Activated T-helper 17 cell treated with anti-CD3 and anti-CD28 coated beads, Interleukin-2, amount 50 U/mL, for 72 hours (primary cell): ENCODE results near the gene TMEM121. TPM values are rescaled to one million over a fixed set of nuclear protein-coding genes. Genes with fewer than 3 reads are reported as not detected.

Experiments
- ATAC-seq: fragments of 150-1000 bp; cut with Tn5 transposase; replicated peaks from 2 replicates; pipeline ENCODE4 v1.10.0; 2021; ENCODE audit warnings: mild to moderate bottlenecking, moderate library complexity
- H3K27ac Mint-ChIP-seq: one replicate; pipeline ENCODE4 v1.8.0; 2022; ENCODE audit warnings: mixed read lengths
- H3K27me3 Mint-ChIP-seq: one replicate; pipeline ENCODE4 v1.8.0; 2022; ENCODE audit warnings: mixed read lengths
- H3K36me3 Mint-ChIP-seq: one replicate; pipeline ENCODE4 v1.8.0; 2022; ENCODE audit warnings: low read depth, mild to moderate bottlenecking, mixed read lengths
- H3K4me1 Mint-ChIP-seq: one replicate; pipeline ENCODE4 v1.8.0; 2022; ENCODE audit warnings: mixed read lengths
- H3K4me3 Mint-ChIP-seq: one replicate; pipeline ENCODE4 v1.8.0; 2022; ENCODE audit warnings: mild to moderate bottlenecking, mixed read lengths
- H3K9me3 Mint-ChIP-seq: one replicate; pipeline ENCODE4 v1.8.0; 2022; ENCODE audit warnings: mixed read lengths
- total RNA-seq, 2 donors: library from RNA; stranded (reverse); gene quantifications; one replicate each; pipeline ENCODE4 v1.2.3, GENCODE V29; 2022

Gene TMEM121
- total RNA-seq, 2 donors from 2014 or later: 2.5 to 12.3 TPM

DNA sequence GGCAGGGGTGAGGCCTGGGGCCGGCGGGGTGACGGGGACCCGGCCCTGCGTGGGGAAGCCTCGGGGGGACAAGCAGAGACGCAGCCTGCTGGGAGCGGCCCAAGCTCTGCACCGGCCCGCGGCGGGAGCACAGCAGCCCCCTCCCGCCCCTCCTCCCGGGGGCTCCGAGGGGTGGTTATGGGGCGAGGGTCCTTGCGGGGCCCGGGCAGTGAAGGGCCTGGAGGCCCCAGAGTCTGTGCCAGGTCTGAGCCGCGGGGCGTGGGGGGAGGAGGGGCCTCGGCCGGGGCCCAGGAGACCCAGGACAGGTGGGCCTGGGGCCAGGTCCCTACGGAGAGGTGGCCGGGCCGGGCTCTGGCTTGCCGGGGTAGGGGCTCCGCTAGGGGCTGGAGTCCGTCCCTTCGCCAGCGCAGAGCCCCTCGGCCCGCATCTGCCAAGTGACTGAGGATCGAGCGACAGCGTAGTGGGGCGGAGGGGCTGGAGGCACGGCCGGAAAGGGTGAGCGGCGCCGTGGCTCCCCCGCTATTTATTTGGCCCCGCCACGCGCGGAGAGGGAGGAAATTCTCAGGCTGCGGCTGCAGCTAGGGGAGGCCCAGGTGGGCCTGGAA lies 495 bp downstream of the TMEM121 start:
- Mint-ChIP-seq H3K4me3 (peak overlapping the region; percentile 73), H3K4me1 (no peaks in the 10 kb centered on the region), H3K27ac (peak overlapping the region; percentile 78), H3K9me3 (no peaks in the 10 kb centered on the region), H3K27me3 (no peaks in the 10 kb centered on the region), H3K36me3 (peaks cover 6% of the 10 kb centered on the region)
- no peak for ATAC-seq

DNA sequence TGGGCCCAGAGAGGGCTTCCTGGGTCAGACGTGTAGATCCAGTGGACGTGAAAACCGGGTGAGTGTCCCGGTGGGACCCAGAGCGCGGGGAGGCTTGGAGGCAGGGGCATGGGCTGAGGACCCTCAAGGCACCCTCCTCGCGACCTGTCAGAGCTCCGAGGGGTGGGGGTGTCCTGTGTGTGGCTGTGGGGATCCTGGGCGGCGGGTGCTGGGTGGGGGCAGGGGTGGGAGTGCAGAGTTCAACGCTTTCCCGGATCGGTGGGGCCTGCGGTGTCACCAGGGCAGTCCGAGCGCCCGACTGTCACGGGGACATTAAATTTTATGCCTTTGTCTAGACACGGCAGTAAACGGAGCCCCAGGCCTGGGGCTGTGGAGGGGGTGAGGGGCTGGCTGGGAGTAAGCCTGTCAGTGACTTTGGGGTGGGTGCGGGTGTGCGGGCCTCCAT lies 1.0 kb downstream of the TMEM121 start:
- H3K4me1 Mint-ChIP-seq: no peaks in the 10 kb centered on the region
- peak overlapping the region; percentile 78 for H3K27ac Mint-ChIP-seq
- peak overlapping the region; percentile 73 for H3K4me3 Mint-ChIP-seq
- no peaks in the 10 kb centered on the region for H3K27me3 Mint-ChIP-seq
- ATAC-seq: no peak
- peaks cover 6% of the 10 kb centered on the region for H3K36me3 Mint-ChIP-seq
- H3K9me3 Mint-ChIP-seq: no peaks in the 10 kb centered on the region

DNA sequence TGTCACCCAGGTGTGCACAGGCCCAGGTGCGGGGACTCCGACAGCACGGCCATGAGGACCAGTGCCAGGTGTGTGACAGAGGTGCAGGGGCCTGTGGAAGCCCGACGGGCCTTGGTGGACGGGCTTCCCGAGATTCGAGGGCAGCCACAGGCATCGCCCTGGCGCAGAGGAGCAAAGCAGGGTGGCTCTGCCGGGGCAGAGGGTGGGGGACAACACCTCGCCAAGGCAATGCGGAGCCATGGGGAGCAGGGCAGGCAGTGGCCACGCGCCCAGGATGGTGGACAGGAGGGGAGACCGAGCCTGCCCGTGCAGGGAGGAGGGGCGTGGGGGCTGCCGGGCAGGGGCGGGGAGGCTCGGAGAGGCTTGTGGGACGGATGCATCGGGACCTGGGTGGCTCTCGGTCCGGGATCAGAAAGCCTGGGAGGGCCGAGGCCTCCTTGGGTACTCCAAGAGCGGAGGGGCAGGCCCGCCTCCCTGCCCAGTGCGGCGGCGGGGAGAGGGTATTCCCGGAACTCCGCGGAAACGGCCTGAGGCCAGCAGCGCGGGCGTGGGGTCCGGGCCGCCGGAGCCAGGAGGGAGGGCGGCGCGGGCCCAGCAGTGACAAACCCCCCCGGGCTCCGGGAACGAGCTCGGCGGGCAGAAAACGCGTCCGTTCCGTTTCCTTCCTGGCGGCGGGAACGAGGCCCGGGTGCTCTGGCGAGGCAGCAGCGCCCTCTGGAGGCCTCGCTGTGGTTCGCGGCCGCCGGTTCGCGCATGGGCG lies 1.6 kb downstream of the TMEM121 start:
- H3K36me3 Mint-ChIP-seq: peaks cover 6% of the 10 kb centered on the region
- no peaks in the 10 kb centered on the region for H3K27me3 Mint-ChIP-seq
- no peaks in the 10 kb centered on the region for H3K9me3 Mint-ChIP-seq
- peak overlapping the region; percentile 78 for H3K27ac Mint-ChIP-seq
- H3K4me1 Mint-ChIP-seq: no peaks in the 10 kb centered on the region
- peak overlapping the region; percentile 73 for H3K4me3 Mint-ChIP-seq
- ATAC-seq: peak; percentile 79

DNA sequence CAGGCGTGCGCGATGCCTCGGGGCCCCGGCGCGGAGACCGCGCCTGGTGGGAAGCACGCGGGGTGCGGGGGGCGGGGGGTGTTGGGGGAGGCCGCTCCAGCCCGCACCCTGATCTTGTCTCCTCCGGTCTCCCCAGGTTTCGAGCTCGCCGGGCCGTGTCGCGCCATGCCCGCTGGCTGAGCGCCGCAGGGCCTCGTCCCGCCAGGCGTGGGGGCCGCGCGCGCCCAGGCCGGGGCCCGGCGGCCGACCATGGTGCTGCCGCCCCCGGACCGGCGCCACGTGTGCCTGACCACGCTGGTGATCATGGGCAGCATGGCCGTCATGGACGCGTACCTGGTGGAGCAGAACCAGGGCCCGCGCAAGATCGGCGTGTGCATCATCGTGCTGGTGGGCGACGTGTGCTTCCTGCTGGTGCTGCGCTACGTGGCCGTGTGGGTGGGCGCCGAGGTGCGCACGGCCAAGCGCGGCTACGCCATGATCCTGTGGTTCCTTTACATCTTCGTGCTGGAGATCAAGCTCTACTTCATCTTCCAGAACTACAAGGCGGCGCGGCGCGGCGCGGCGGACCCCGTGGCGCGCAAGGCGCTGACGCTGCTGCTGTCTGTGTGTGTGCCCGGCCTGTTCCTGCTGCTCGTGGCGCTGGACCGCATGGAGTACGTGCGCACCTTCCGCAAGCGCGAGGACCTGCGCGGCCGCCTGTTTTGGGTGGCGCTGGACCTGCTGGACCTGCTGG lies 2.4 kb downstream of the TMEM121 start:
- H3K27me3 Mint-ChIP-seq: no peaks in the 10 kb centered on the region
- no peaks in the 10 kb centered on the region for H3K4me1 Mint-ChIP-seq
- peak overlapping the region; percentile 74 for H3K4me3 Mint-ChIP-seq
- H3K36me3 Mint-ChIP-seq: peaks cover 6% of the 10 kb centered on the region
- no peaks in the 10 kb centered on the region for H3K9me3 Mint-ChIP-seq
- ATAC-seq: peak; percentile 42
- no peak overlapping the region for H3K27ac Mint-ChIP-seq

DNA sequence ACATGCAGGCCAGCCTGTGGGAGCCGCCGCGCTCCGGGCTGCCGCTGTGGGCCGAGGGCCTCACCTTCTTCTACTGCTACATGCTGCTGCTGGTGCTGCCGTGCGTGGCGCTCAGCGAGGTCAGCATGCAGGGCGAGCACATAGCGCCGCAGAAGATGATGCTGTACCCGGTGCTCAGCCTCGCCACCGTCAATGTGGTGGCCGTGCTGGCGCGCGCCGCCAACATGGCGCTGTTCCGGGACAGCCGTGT lies 2.9 kb downstream of the TMEM121 start:
- H3K9me3 Mint-ChIP-seq: no peaks in the 10 kb centered on the region
- peak; percentile 8 for ATAC-seq
- H3K4me3 Mint-ChIP-seq: peak overlapping the region; percentile 74

DNA sequence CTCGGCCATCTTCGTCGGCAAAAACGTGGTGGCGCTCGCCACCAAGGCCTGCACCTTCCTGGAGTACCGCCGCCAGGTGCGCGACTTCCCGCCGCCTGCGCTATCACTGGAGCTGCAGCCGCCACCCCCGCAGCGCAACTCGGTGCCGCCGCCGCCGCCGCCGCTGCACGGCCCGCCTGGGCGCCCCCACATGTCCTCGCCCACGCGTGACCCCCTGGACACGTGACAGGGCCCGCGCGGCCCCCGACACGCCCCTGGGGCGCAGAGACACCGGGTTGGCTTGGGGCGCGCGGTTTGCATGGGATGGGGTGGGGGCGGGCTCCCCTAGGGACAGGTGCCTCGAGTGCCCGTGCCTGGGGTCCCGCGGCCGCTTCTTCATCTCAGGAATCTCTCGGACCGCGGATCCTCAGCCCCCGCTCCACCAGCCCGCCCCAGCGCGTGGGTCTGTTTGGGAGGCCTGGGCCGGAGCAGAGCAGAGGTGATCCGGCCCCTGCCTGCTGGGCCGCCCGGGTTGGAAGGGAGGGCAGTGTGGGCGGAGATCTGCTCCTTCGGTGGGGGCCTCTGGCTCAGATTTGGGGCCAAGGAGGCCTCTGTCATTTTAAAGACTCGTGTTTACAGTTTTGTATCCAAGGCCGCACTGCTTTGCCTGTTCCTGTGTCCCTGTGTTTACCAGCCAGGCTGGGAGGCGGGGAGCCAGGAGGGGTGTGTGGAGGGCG lies 3.3 kb downstream of the TMEM121 start:
- Mint-ChIP-seq H3K36me3 (peaks cover 6% of the 10 kb centered on the region), H3K4me3 (peak overlapping the region; percentile 74), H3K9me3 (no peaks in the 10 kb centered on the region), H3K27me3 (no peaks in the 10 kb centered on the region), H3K4me1 (no peaks in the 10 kb centered on the region), H3K27ac (no peak overlapping the region)
- no peak for ATAC-seq

More for the DNA sequence above, 2.9 kb downstream of the TMEM121 start:
- Mint-ChIP-seq H3K4me1 (no peaks in the 10 kb centered on the region), H3K36me3 (peaks cover 6% of the 10 kb centered on the region), H3K27me3 (no peaks in the 10 kb centered on the region), H3K27ac (no peak overlapping the region)

DNA sequence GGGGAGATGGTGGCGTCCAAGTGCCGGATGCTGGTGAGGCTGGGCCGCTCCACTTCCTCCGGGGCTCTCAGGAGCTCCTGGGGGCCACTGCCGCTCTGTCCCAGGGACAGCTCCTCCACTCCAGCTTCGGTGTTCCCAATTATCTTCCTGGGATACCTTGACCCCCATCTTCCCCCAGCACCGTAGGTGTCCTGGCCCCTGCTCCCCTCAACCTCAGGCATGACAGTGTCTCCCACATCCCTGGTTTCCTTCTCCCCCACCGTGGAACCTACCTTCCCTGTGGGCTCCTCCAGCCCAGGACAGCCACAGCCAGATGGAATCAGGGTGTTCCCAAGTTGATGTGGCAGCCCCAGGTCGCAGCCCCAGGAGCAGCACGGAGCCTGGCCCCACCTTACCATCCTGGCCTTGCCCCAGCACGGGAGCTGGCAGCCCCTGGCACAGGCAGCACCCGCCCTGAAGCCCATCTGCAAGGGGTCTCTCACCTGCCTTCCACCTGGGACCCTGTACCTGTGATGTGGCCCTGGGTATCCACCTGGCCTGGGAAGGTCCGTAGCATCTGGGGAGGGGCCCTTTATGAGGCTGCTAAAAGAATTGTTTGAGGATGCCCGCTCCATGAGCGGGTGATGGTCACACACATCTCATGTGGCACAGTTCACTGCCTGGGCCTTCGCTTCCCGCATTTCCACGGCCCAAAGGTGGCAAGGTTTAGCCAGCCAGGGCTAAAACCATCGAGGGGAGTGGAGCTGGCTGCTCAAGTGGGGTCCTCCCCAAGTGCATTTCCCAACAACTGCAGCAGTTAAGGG lies 4.1 kb downstream of the TMEM121 start:
- Mint-ChIP-seq H3K9me3 (no peaks in the 10 kb centered on the region), H3K27me3 (no peaks in the 10 kb centered on the region), H3K36me3 (peaks cover 6% of the 10 kb centered on the region), H3K4me1 (no peaks in the 10 kb centered on the region), H3K4me3 (peak overlapping the region; percentile 30), H3K27ac (no peak overlapping the region)
- no peak for ATAC-seq

DNA sequence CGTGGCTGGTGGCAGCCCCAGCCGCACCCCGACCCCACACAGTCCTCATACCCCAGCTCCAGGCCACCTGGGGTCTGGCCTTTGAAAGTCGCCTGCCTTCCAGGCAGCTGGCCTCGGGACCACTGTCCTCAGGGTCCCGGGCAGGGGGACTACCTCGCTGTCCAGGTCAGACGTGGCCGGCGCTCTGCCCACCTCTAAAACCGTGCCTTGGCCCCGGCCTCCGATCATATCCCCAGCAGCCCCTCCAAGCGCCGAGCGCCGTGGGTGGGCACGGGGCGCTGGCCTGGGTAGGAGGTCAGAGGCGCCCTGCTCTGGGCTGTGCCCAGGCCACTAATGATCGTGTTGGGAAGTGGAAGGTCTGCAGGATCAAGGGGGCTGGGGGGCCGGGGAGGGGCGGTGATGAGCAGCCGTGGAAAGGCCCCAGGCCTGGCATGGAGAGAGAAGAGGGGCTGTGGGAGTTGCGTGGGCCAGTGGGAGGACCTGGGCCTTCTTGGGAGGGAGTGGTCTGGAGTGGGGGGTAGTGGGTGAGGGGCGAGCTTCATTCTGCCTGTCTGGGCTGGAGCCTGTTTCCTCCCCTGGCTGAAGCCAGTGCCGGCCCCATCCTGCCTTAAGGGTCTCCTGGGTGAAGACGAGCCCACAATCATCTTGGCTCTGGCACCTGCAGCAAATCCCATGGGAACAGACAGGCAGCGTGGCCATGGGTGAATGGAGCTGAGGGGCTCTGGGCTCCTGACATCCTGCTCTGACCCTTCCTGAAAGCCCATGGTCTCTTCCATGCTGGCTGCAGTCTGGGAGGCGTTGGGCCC lies 4.9 kb downstream of the TMEM121 start:
- no peaks in the 10 kb centered on the region for H3K27me3 Mint-ChIP-seq
- no peaks in the 10 kb centered on the region for H3K4me1 Mint-ChIP-seq
- H3K4me3 Mint-ChIP-seq: peak overlapping the region; percentile 30
- H3K27ac Mint-ChIP-seq: no peak overlapping the region
- ATAC-seq: no peak
- H3K36me3 Mint-ChIP-seq: peaks cover 6% of the 10 kb centered on the region
- H3K9me3 Mint-ChIP-seq: no peaks in the 10 kb centered on the region

DNA sequence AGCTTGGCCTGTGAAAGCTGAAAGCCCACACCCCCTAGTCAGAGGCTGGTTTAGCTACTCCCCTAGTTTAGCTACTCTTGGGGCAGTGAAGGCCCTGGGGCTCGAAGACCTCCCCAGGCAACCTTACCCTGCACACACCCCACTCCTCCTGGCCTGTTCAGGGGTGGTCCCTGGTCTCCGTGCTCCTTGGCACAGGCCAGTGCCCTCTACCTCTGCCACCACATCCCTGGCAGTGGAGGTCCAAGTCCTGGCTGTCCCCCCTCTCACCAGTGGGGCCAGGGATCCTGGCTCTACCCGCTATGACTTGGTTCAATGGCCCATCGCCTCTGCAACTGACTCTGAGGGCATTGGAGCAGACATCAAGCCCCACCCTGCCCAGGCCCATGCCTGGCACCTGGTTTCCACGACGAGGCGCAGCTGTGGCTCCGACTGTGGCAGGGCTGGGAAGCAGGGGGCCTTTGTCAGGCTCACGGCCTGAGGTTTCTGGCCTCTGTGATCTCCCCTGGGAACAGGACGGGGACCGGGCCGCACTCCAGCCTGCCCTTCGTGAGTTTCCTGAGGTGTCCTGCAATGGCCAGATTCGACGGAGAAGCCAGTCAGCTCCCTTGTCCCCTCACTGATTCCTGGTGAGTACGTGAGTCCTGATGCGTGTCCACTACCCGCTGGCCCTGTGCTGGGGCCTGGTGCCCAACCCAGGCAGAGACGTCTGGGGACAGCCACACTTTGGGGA lies 5.7 kb downstream of the TMEM121 start:
- no peak for ATAC-seq
- Mint-ChIP-seq H3K36me3 (peaks cover 6% of the 10 kb centered on the region), H3K9me3 (no peaks in the 10 kb centered on the region), H3K4me3 (no peak overlapping the region), H3K27me3 (no peaks in the 10 kb centered on the region), H3K4me1 (no peaks in the 10 kb centered on the region), H3K27ac (no peak overlapping the region)

DNA sequence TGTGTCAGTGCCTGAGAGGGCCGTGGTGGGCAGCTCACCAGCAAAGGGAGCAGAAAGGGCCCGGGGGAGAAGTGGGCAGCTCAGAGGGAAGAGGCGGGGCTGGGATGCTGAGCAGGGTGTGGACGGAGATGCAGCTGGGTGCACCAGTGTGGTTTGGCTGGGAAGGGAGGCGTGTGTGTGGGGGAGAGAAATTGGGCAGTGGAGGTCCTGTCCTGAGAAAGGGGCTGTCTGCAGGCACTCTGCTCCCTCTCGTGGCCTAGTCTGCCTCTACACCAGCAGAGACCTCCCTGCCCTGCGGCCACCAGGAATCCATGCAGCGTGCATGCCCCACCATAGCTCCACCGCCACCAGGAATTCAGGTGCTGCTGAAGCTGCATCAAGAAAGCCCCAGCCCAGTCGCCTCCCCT lies 6.4 kb downstream of the TMEM121 start:
- Mint-ChIP-seq H3K36me3 (peaks cover 6% of the 10 kb centered on the region), H3K4me3 (no peak overlapping the region), H3K4me1 (no peaks in the 10 kb centered on the region), H3K27me3 (no peaks in the 10 kb centered on the region), H3K27ac (no peak overlapping the region), H3K9me3 (no peaks in the 10 kb centered on the region)
- ATAC-seq: no peak

DNA sequence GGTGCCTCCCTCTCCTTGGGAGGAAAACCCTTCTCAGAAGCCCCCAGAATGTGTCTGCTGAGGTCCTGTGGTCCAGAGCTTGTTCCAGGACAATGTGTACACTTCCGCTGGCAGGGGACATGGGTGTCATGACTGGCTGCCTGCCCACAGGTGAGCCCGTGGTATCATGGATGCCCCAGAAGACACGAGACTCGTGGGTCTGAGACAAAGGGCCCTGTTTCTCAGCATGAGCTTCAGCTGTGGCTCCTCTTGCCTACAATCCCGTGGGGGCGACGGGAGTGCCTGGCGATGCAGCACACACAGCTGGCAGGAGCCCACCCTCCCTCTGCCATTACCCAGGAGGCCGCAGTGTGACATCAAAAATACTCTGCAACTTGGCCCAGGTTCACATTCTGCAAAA lies 7.0 kb downstream of the TMEM121 start:
- Mint-ChIP-seq H3K4me1 (no peaks in the 10 kb centered on the region), H3K9me3 (no peaks in the 10 kb centered on the region), H3K4me3 (no peak overlapping the region)

DNA sequence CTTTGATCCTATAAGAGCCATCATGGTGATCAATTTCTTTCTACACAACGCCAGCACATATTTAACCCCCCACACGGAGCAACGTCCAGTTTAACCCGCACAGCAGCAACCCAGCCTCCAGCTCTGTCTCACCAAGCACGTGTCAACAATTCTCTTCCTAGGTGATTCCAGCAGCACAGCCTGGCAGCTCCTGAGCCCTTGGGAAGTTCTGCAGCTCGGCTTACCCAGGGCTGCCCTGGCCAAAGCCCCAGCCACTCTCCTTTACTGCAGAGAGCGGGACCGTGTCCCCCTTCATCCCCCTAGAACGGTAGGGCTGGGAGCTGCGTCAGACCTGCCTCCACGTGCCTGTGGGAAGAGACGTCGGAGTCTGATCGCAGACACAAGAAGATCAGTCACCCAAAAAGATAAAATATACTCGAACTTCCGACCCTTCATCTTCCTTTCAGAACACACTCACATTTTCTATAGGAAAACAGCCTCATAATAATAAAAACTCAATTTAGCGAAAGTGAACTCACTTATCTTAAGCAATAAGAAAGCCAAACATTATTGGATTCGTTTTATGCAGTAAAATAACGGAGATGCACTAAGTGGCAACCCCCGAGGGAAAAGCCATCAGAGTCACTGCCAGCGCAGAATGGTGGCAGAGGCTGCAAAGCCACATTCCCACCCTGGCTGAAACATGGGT lies 7.6 kb downstream of the TMEM121 start:
- Mint-ChIP-seq H3K27ac (no peak overlapping the region), H3K36me3 (peaks cover 6% of the 10 kb centered on the region), H3K9me3 (no peaks in the 10 kb centered on the region), H3K4me3 (no peak overlapping the region), H3K4me1 (no peaks in the 10 kb centered on the region), H3K27me3 (no peaks in the 10 kb centered on the region)
- ATAC-seq: no peak

More for the DNA sequence above, 7.0 kb downstream of the TMEM121 start:
- ATAC-seq: no peak
- Mint-ChIP-seq H3K36me3 (peaks cover 6% of the 10 kb centered on the region), H3K27ac (no peak overlapping the region), H3K27me3 (no peaks in the 10 kb centered on the region)
